NCI-H748 treated with DMSO at 0.1 percent for 48 hours (cell line): ENCODE data around the gene HLA-C.
"Not testable (repeated sequence)": the region's sequence is repeated elsewhere in the genome, so short reads cannot be mapped to it uniquely, and the experiment has no call there.

ENCODE experiments used
- DNase-seq: peaks from one replicate; lab custom pipeline; 2025; lab: John Stamatoyannopoulos, UW

The HLA-C gene

GRCh38 chr6:31270788-31271640, 878 bp downstream of the HLA-C start:
- no peak for DNase-seq

GRCh38 chr6:31268836-31269235, 3.1 kb downstream of the HLA-C start:
- no peak for DNase-seq

DNA sequence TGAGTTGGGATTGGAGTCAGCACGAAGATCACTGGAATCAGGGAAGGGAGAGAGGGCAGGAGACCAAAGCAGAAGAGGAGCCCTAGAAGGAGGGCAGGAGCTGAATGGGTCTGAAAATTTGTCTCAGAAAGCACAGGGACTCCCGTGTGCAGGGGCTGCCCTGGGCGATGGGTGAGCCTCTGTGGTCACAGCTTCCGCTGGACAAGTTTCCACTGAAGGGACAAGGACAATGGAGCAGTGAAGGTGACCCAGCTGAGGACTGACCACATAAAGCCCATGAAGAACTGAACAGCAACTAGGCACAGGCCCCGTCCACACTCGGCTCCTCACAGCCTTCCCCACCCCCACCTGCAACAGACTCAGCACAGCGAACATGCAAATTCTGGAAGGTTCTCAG, 3.5 kb downstream of the HLA-C start:
- no peak for DNase-seq

GRCh38 chr6:31267651-31268368, 4.1 kb downstream of the HLA-C start:
- DNase-seq, result no peak

GRCh38 chr6:31266567-31267360, 5.1 kb downstream of the HLA-C start:
- DNase-seq, result no peak

GRCh38 chr6:31265926-31266325, 6.0 kb downstream of the HLA-C start:
- no peak for DNase-seq

DNA sequence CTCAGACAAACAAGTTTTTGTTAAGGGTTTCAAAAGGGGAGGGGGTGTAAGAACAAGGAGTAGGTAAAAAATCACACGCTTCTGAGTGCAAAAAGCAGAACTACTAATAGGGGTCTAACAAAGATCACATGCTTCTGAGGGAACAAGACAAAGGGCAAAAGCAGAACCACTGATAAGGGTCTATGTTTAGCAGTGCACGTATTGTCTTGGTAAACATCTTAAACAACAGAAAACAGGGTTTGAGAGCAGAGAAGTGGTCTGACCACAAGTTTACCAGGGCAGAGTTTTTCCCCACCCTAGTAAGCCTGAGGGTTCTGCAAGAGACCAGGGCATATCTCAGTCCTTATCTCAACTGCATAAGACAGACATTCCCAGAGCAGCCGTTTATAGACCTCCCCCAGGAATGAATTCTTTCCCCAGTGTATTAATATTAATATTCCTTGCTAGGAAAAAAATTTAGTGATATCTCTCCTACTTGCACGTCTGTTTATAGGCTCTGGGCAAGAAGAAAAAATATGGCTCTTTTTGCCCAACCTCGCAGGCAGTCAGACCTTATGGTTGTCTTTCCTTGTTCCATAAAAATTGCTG, 8.5 kb downstream of the HLA-C start:
- DNase-seq, result not testable (repeated sequence)

GRCh38 chr6:31259995-31260394, 11.9 kb downstream of the HLA-C start:
- not testable (repeated sequence) for DNase-seq

- no peak for DNase-seq
Measured at GRCh38 chr6:31252625-31253024, 19.3 kb downstream of the HLA-C start.

DNA sequence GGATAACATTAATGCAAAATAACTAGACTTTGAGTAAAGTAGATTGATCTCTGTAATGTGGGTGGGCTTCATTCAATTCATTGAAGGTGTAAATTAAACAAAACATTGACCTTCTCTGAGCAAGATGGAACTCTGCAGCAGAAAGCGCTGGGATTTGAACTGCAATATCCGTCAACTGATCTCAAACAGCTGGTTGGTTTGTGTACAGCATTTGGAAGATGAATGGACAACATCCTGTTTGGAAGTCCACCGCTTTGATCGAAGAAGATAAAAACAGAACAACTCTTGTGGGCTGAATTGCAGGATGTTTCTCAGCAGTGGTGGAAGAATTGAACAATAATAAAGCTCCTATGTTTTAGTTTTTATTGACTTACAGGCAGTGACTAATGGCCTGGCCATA, 20.6 kb downstream of the HLA-C start:
- DNase-seq, result no peak

DNA sequence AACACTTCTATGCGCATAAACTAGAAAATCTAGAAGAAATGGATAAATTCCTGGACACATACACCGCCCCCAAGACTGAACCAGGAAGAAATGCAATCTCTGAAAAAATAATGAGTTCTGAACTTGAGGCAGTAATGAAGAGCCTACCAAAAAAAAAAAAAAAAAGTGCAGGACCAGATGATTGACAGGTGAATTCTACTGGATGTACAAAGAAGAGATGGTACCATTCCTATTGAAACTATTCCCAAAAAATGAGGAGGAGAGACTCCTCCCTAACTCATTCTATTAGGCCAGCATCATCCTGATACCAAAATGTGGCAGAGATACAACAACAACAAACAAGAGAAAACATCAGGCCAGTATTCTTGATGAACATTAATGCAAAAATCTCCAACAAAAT, 22.7 kb downstream of the HLA-C start:
- DNase-seq, result no peak

DNA sequence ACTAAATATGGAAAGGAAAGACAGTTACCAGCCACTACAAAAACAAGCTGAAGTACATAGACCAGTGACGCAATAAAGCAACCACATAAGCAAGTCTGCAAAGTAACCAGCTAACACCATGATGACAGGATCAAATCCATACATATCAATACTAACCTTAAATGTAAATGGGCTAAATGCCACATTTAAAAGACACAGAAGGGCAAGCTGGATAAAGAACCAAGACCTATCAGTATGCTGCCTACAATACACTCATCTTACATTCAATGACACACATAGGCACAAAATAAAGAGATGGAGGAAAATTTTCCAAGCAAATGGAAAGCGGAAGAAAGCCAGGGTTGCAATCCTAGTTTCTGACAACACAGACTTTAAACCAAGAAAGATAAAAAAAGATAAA, 24.1 kb downstream of the HLA-C start:
- no peak for DNase-seq

GRCh38 chr6:31246051-31246521, 25.8 kb downstream of the HLA-C start:
- DNase-seq, result no peak

GRCh38 chr6:31243508-31243907, 28.4 kb downstream of the HLA-C start:
- no peak for DNase-seq

GRCh38 chr6:31239854-31240253, 32.0 kb downstream of the HLA-C start:
- no peak for DNase-seq

DNA sequence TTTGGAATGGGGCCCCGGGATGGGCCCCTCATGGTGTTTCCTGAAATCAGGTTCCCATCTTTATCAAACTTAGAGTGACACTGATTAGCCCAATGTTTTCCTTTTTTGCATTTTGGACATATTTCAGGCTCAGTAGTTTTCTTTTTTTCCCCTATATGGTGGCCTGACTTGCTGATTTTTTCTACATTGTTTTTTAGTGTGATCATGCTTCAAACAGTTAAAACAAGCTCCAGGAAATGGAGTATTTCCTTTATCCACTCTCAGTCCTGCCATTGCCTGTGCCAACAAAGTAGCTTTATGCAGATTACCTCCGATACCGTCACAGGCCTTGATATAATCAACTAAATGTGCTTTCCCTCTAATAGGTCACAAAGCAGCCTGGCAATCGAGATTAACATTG, 37.8 kb downstream of the HLA-C start:
- not testable (repeated sequence) for DNase-seq

DNA sequence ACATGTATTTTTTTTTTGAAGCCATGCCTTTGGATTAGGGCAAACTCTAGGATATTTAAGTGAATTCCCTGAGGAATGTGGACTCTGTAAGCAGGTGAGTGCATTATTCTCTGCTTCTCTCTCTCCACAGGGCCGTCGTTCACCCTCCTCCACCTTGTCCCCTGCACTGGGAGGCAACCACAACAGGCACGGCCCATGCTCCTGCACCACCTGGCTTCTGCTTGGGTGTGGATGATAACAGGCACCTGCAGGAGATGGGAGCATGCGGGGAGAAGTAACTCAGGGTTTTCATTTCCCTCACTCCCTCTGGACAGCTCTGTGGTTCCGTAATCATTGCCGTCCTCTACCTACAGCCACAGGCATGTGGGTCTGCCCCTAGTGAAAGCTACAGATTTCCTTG, 43.4 kb downstream of the HLA-C start:
- no peak for DNase-seq

GRCh38 chr6:31227143-31227542, 44.7 kb downstream of the HLA-C start:
- DNase-seq, result no peak

DNA sequence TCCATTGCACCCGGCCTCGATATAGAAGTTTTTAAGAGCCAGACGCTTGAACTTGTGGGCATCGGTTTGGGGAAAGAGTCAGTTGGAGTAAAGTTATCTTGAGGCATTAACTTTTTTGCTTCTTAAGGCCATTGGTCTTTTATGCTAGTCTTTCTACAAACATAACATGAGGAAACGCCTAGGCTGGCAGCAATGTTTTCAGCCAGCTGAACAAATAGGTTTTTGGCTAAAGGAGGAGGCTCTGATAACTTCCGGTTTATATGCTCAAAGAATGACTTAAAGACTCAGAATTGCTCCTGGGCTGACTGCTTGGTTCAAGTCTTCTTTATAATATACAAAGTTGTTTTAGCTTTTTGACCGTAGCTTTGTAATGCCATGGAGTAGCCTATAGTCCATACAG, 46.2 kb downstream of the HLA-C start:
- DNase-seq, result no peak

DNA sequence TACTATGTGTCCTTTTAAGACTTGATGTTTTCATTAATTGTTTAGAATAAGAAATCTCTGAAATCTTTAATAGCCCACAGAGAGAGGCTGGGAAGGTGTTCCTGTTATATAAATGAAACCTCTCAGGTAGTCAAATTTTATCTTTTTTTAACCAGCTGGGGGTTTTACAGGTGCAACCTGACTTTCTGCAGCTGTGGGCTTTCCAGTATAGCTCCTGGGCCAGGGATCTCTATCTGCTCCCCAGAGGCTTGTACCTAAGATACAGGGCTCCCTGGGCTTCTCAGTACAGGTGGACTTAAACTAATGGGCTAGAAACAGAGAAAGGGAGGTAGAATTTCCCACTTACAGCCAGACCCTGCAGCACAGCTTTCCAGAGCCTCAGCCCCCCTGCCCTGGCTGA, 49.4 kb downstream of the HLA-C start:
- DNase-seq, result no peak
